HepG2 (cell line): Measurements from ENCODE around the gene PAQR7. TPM values are rescaled to one million over a fixed set of nuclear protein-coding genes. Genes with fewer than 3 reads are reported as not detected.

ENCODE experiments used
- EHMT2 ChIP-seq: fragments of 200-600 bp; sonication (generic); IDR thresholded peaks from 2 replicates; pipeline ENCODE4 v1.7.0; 2017; ENCODE audit warnings: antibody characterized with exemption, low read depth, low read length, borderline replicate concordance
- HDAC6 ChIP-seq: fragments of 200-600 bp; sonication (generic); IDR thresholded peaks from 2 replicates; pipeline ENCODE4 v1.7.0; 2017; ENCODE audit warnings: mild to moderate bottlenecking, antibody characterized with exemption, low read length, low read depth
- MLLT10 ChIP-seq: sonication (generic); formaldehyde crosslinking; IDR thresholded peaks from 2 replicates; pipeline ENCODE4 v1.4.0; 2020; ENCODE audit warnings: missing genetic modification reagents
- NKX3-1 ChIP-seq: sonication (generic); formaldehyde crosslinking; IDR thresholded peaks from 2 replicates; pipeline ENCODE4 v1.5.0; 2020; ENCODE audit warnings: missing genetic modification reagents
- NR3C1 ChIP-seq: sonication (generic); formaldehyde crosslinking; IDR thresholded peaks from 2 replicates; pipeline ENCODE4 v1.4.0; 2020; ENCODE audit warnings: missing genetic modification reagents
- ZBTB1 ChIP-seq: sonication (generic); formaldehyde crosslinking; IDR thresholded peaks from 2 replicates; pipeline ENCODE4 v1.4.0; 2020; ENCODE audit warnings: missing genetic modification reagents, borderline replicate concordance
- ZNF83 ChIP-seq: sonication (generic); formaldehyde crosslinking; IDR thresholded peaks from 2 replicates; pipeline ENCODE4 v1.4.0; 2020; ENCODE audit warnings: missing genetic modification reagents, mild to moderate bottlenecking, borderline replicate concordance
- ZNF839 ChIP-seq: sonication (generic); formaldehyde crosslinking; IDR thresholded peaks from 2 replicates; pipeline ENCODE4 v1.4.0; 2020; ENCODE audit warnings: missing genetic modification reagents, mild to moderate bottlenecking, borderline replicate concordance
- ZNF891 ChIP-seq: sonication (generic); formaldehyde crosslinking; IDR thresholded peaks from 2 replicates; pipeline ENCODE4 v1.5.0; 2020; ENCODE audit warnings: mild to moderate bottlenecking, missing genetic modification reagents
- polyA plus RNA-seq, 8 experiments: library from polyadenylated mRNA; depleted of rRNA in 3 of 8; stranded (reverse) in 7 of 8; unstranded in 1 of 8; fragments of >200 nt; fragmentation: Illumina TruSeq in 4 of 8; extraction: Trizol in 4 of 8; gene quantifications; 2 replicates each; pipeline versions ENCODE4 v1.2.1 to v1.2.3, GENCODE V29; 2011 to 2016; ENCODE audit warnings: low read depth in 4 of 8, missing spikeins in 1 of 8, mixed read lengths in 1 of 8; ENCODE audit not compliant: insufficient read depth in 1 of 8
- total RNA-seq, 5 experiments: library from RNA; depleted of rRNA; stranded (reverse); fragments of >200 nt; fragmentation: Illumina TruSeq; extraction: Trizol; gene quantifications; 2 replicates each; pipeline ENCODE4 v1.2.3, GENCODE V29; 2016; ENCODE audit warnings: low read depth in 1 of 5
- TF ChIP-seq, protein P1 (sequence below): IDR thresholded peaks from 2 replicates; pipeline ENCODE4 v1.4.0; 2020; ENCODE audit warnings: mild to moderate bottlenecking, missing genetic modification reagents
- TF ChIP-seq, protein P2 (sequence below): sonication (generic); formaldehyde crosslinking; IDR thresholded peaks from 2 replicates; pipeline ENCODE4 v1.4.0; 2020; ENCODE audit warnings: mild to moderate bottlenecking, low read depth, missing genetic modification reagents
- TF ChIP-seq, protein P3 (sequence below): IDR thresholded peaks from 2 replicates; pipeline ENCODE4 v1.6.1; 2012; ENCODE audit warnings: low read depth, low read length, improper control_type of control experiment
- TF ChIP-seq, protein P4 (sequence below): sonication (generic); formaldehyde crosslinking; IDR thresholded peaks from 2 replicates; pipeline ENCODE4 v1.8.1; 2022; ENCODE audit warnings: low read depth, mild to moderate bottlenecking, missing genetic modification reagents
- TF ChIP-seq, protein P5 (sequence below): sonication (generic); formaldehyde crosslinking; IDR thresholded peaks from 2 replicates; pipeline ENCODE4 v1.8.0; 2022; ENCODE audit warnings: missing genetic modification reagents, mild to moderate bottlenecking, moderate library complexity, borderline replicate concordance

The PAQR7 gene
- total and polyA plus RNA-seq, 2 of the 13 experiments (the other 11 are each of a cell fraction or from before 2014, with no cell fraction given), result 13.2 to 16.6 TPM

DNA sequence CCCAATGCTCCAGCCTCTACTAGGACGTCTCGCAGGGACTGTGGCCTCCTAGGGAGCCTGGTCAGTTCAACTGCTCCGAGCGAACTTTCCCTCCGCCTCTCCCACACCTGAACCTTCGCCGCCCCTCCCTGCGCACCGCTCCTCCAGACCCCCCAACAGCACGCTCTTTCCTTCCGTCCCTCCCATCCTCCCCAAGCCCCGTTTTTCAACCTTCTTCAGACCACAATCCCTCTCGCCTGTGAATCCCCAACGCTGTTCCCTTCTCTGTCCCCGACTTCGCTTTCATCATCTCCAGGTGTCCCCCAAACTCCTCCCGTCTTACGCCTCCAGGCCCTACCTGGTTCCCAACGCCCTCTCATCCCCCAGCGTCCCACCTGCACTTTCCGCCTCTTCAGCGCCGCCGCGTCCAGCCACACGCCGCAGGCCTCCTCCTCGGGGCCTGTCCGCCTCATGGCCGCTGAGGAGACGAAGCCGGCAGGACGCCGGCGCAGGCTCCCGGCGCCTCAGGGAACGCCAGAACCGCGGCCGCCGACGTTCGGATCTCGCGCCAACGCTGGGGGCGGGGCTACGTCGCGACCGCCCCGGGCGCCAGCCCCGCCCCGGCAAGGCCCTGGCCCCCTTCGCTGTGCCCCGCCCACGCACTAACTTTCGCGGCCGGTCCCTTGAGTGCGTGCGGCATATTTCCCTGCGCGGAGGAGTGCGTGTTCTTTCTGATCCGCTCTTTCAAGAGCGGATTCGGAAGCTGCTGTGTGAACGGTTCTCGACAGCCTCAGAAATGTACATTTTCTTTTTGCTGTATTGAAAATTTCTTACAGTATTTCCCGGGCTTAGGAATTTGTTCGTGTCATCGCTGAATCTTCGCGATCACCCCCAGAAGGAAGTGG lies 16.4 kb downstream of the PAQR7 start, which contains the start of gene AUNIP (continued):
- TF ChIP-seq, protein P1, sequence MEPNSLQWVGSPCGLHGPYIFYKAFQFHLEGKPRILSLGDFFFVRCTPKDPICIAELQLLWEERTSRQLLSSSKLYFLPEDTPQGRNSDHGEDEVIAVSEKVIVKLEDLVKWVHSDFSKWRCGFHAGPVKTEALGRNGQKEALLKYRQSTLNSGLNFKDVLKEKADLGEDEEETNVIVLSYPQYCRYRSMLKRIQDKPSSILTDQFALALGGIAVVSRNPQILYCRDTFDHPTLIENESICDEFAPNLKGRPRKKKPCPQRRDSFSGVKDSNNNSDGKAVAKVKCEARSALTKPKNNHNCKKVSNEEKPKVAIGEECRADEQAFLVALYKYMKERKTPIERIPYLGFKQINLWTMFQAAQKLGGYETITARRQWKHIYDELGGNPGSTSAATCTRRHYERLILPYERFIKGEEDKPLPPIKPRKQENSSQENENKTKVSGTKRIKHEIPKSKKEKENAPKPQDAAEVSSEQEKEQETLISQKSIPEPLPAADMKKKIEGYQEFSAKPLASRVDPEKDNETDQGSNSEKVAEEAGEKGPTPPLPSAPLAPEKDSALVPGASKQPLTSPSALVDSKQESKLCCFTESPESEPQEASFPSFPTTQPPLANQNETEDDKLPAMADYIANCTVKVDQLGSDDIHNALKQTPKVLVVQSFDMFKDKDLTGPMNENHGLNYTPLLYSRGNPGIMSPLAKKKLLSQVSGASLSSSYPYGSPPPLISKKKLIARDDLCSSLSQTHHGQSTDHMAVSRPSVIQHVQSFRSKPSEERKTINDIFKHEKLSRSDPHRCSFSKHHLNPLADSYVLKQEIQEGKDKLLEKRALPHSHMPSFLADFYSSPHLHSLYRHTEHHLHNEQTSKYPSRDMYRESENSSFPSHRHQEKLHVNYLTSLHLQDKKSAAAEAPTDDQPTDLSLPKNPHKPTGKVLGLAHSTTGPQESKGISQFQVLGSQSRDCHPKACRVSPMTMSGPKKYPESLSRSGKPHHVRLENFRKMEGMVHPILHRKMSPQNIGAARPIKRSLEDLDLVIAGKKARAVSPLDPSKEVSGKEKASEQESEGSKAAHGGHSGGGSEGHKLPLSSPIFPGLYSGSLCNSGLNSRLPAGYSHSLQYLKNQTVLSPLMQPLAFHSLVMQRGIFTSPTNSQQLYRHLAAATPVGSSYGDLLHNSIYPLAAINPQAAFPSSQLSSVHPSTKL (CRISPR knock-in tag), result peak; percentile 64; the same call in 1 of the 2 replicates
- TF ChIP-seq, protein P2, sequence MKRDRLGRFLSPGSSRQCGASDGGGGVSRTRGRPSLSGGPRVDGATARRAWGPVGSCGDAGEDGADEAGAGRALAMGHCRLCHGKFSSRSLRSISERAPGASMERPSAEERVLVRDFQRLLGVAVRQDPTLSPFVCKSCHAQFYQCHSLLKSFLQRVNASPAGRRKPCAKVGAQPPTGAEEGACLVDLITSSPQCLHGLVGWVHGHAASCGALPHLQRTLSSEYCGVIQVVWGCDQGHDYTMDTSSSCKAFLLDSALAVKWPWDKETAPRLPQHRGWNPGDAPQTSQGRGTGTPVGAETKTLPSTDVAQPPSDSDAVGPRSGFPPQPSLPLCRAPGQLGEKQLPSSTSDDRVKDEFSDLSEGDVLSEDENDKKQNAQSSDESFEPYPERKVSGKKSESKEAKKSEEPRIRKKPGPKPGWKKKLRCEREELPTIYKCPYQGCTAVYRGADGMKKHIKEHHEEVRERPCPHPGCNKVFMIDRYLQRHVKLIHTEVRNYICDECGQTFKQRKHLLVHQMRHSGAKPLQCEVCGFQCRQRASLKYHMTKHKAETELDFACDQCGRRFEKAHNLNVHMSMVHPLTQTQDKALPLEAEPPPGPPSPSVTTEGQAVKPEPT (CRISPR knock-in tag), result no peak
- TF ChIP-seq MLLT10 (CRISPR knock-in tag) (no peak), ZNF839 (CRISPR knock-in tag) (no peak), NR3C1 (no peak), ZBTB1 (CRISPR knock-in tag) (0 out of 2 replicates have a peak, but pooled peaks have one; percentile 31), EHMT2 (no peak), ZNF891 (0 out of 2 replicates have a peak, but pooled peaks have one; percentile 22), ZNF83 (CRISPR knock-in tag) (no peak), NKX3-1 (CRISPR knock-in tag) (peak; percentile 90; the same call in 1 of the 2 replicates), HDAC6 (no peak)
- TF ChIP-seq, protein P3, sequence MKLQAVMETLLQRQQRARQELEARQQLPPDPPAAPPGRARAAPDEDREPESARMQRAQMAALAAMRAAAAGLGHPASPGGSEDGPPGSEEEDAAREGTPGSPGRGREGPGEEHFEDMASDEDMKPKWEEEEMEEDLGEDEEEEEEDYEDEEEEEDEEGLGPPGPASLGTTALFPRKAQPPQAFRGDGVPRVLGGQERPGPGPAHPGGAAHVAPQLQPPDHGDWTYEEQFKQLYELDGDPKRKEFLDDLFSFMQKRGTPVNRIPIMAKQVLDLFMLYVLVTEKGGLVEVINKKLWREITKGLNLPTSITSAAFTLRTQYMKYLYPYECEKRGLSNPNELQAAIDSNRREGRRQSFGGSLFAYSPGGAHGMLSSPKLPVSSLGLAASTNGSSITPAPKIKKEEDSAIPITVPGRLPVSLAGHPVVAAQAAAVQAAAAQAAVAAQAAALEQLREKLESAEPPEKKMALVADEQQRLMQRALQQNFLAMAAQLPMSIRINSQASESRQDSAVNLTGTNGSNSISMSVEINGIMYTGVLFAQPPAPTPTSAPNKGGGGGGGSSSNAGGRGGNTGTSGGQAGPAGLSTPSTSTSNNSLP, result no peak
- TF ChIP-seq, protein P4, sequence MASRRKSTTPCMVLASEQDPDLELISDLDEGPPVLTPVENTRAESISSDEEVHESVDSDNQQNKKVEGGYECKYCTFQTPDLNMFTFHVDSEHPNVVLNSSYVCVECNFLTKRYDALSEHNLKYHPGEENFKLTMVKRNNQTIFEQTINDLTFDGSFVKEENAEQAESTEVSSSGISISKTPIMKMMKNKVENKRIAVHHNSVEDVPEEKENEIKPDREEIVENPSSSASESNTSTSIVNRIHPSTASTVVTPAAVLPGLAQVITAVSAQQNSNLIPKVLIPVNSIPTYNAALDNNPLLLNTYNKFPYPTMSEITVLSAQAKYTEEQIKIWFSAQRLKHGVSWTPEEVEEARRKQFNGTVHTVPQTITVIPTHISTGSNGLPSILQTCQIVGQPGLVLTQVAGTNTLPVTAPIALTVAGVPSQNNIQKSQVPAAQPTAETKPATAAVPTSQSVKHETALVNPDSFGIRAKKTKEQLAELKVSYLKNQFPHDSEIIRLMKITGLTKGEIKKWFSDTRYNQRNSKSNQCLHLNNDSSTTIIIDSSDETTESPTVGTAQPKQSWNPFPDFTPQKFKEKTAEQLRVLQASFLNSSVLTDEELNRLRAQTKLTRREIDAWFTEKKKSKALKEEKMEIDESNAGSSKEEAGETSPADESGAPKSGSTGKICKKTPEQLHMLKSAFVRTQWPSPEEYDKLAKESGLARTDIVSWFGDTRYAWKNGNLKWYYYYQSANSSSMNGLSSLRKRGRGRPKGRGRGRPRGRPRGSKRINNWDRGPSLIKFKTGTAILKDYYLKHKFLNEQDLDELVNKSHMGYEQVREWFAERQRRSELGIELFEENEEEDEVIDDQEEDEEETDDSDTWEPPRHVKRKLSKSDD, result peak; percentile 13; the same call in 1 of the 2 replicates
- TF ChIP-seq, protein P5, sequence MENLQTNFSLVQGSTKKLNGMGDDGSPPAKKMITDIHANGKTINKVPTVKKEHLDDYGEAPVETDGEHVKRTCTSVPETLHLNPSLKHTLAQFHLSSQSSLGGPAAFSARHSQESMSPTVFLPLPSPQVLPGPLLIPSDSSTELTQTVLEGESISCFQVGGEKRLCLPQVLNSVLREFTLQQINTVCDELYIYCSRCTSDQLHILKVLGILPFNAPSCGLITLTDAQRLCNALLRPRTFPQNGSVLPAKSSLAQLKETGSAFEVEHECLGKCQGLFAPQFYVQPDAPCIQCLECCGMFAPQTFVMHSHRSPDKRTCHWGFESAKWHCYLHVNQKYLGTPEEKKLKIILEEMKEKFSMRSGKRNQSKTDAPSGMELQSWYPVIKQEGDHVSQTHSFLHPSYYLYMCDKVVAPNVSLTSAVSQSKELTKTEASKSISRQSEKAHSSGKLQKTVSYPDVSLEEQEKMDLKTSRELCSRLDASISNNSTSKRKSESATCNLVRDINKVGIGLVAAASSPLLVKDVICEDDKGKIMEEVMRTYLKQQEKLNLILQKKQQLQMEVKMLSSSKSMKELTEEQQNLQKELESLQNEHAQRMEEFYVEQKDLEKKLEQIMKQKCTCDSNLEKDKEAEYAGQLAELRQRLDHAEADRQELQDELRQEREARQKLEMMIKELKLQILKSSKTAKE, result peak; percentile 66; the same call in 1 of the 2 replicates
